H1 (cell line): ENCODE measurements around the gene MOB4. TPM values are rescaled to one million over a fixed set of nuclear protein-coding genes. Genes with fewer than 3 reads are reported as not detected.

Source experiments
- BRCA1 ChIP-seq: IDR thresholded peaks from 2 replicates; pipeline ENCODE4 v1.6.1; 2012; ENCODE audit warnings: low read depth, low read length, improper control_type of control experiment
- CTBP2 ChIP-seq: IDR thresholded peaks from 2 replicates; pipeline ENCODE4 v1.7.0; 2011; ENCODE audit warnings: borderline replicate concordance, mild to moderate bottlenecking, moderate library complexity, mixed read lengths, low read length; ENCODE audit not compliant: insufficient read depth, insufficient read length
- GTF2F1 ChIP-seq: IDR thresholded peaks from 2 replicates; pipeline ENCODE4 v1.6.1; 2012; ENCODE audit warnings: low read depth, low read length, improper control_type of control experiment, borderline replicate concordance
- KDM1A ChIP-seq: fragments of 200-600, 300-600 bp; sonication (generic); IDR thresholded peaks from 2 replicates; pipeline ENCODE4 v1.7.1; 2016; ENCODE audit warnings: mild to moderate bottlenecking, low read length, borderline replicate concordance
- polyA plus RNA-seq, 7 experiments: library from polyadenylated mRNA; depleted of rRNA in 3 of 7; stranded (reverse) in 5 of 7; unstranded in 2 of 7; fragments of >200 nt in 5 of 7; fragments of 200-250 nt in 2 of 7; gene quantifications; 1 replicate in 5 of 7; 2 replicates in 1 of 7; 4 replicates in 1 of 7; pipeline versions ENCODE4 v1.2.1 to v1.2.3, GENCODE V29; 2011 to 2013; ENCODE audit warnings: missing spikeins in 2 of 7, mixed read lengths in 2 of 7
- total RNA-seq: library from RNA; stranded (reverse); fragmentation: NEBNext Ultra II Directional; extraction: Animal tissue kit (Norgen Biotek cat#: 25700); gene quantifications from 2 replicates; pipeline ENCODE4 v1.2.1, GENCODE V29; 2021

Gene MOB4
- total and polyA plus RNA-seq, 2 of the 8 experiments (the other 6 are each of a cell fraction or from before 2014, with no cell fraction given), result 51.5 to 54.2 TPM

DNA sequence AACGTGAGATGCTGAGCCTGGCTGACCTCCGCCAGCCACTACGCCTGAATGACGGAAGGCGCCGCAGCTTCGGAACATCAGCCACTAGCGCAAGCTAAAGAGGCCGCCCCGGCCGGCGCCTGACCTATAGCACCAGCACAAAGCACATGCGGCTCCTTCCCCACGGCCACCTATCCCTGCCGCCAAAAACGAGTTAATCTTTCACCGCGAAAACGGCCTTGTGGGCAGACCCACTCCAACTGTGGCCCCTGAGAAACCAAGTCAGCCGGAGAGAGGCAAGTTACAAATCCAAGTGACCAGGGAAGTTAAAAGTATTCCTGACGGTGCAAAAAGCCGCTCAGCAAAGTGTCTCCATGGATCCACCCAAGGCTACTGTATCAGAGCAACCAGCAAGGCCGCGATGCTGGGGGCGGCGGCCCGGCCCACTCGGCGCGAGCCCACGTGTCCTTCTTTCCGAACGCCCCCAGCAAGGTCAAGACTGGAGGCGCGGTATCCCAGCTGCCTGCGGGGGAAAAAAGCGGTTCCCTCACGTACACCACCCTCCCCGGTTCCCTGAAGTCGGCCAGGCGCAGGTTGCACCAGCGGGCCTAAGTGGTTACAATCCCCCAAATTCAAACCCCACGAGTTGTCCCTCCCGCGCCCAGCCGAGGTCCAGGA lies 16.8 kb upstream of the MOB4 start (continued):
- TF ChIP-seq BRCA1, result no peak
- TF ChIP-seq CTBP2, result no peak
- no peak for TF ChIP-seq KDM1A
- TF ChIP-seq GTF2F1, result no peak
